NB4 (cell line): ENCODE results near the gene C4BPA.

Source experiments
- TF ChIP-seq, protein P1 (sequence below): IDR thresholded peaks from 2 replicates; pipeline ENCODE4 v1.6.1; 2011; ENCODE audit warnings: low read depth, low read length
- TF ChIP-seq, protein P2 (sequence below): IDR thresholded peaks from one replicate; pipeline ENCODE4 v1.5.1; 2012; ENCODE audit warnings: low read depth, low read length

DNA sequence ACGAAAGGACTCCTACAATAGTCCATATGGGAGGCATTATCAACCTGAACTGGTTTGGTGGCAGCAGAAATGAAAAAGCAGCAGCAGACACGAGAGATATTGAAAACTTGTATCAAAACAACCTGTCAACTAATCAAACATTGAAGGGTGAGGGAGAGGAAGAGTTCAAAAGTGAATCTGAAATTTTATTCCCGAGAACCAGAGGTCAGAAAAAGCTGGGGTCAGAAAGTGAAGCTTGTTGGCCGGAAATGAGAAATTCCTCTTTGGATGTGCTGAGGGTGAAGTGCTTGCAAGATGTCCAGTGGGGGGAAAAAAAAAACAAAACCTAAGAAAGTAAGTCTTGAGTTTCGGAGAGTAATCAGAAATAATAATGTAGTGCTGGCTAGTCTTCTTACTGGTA lies 1.9 kb upstream of the C4BPA start:
- TF ChIP-seq, protein P1, sequence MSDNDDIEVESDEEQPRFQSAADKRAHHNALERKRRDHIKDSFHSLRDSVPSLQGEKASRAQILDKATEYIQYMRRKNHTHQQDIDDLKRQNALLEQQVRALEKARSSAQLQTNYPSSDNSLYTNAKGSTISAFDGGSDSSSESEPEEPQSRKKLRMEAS: no peak
- TF ChIP-seq, protein P2, sequence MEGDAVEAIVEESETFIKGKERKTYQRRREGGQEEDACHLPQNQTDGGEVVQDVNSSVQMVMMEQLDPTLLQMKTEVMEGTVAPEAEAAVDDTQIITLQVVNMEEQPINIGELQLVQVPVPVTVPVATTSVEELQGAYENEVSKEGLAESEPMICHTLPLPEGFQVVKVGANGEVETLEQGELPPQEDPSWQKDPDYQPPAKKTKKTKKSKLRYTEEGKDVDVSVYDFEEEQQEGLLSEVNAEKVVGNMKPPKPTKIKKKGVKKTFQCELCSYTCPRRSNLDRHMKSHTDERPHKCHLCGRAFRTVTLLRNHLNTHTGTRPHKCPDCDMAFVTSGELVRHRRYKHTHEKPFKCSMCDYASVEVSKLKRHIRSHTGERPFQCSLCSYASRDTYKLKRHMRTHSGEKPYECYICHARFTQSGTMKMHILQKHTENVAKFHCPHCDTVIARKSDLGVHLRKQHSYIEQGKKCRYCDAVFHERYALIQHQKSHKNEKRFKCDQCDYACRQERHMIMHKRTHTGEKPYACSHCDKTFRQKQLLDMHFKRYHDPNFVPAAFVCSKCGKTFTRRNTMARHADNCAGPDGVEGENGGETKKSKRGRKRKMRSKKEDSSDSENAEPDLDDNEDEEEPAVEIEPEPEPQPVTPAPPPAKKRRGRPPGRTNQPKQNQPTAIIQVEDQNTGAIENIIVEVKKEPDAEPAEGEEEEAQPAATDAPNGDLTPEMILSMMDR: no peak
